Breast epithelium (tissue), 4 donors: ENCODE measurements around the gene GINS3. TPM values are rescaled to one million over a fixed set of nuclear protein-coding genes. Genes with fewer than 3 reads are reported as not detected.

Experiments
- DNase-seq, 2 donors: peaks; one replicate each; pipeline ENCODE4 v3.0.0-alpha.2; 2019; ENCODE audit warnings: low spot score in 2 of 2
- H3K27ac ChIP-seq, 2 donors: fragments of 200-600 bp; sonication (generic) in 1 of 2; one replicate each; pipeline ENCODE4 v1.5.1; 2016 to 2019; ENCODE audit warnings: mild to moderate bottlenecking in 1 of 2
- H3K27me3 ChIP-seq, 2 donors: fragments of 200-600 bp; sonication (generic) in 1 of 2; one replicate each; pipeline versions ENCODE4 v1.5.1 to v1.6.0; 2017 to 2019; ENCODE audit warnings: control low read depth in 1 of 2, mild to moderate bottlenecking in 1 of 2
- H3K36me3 ChIP-seq: fragments of 200-600 bp; one replicate; pipeline ENCODE4 v1.5.1; 2019
- H3K4me1 ChIP-seq, 2 donors: fragments of 200-600 bp; sonication (generic); one replicate each; pipeline ENCODE4 v1.5.1; 2016 to 2019; ENCODE audit warnings: control low read depth in 1 of 2
- H3K4me3 ChIP-seq, 3 donors: fragments of 200-600 bp; sonication (generic); 1 replicate in 2 of 3; 2 replicates in 1 of 3; pipeline ENCODE4 v1.5.1; 2016 to 2019; ENCODE audit warnings: mild to moderate bottlenecking in 3 of 3, moderate library complexity in 2 of 3
- H3K9me3 ChIP-seq, 2 donors: fragments of 200-600 bp; sonication (generic) in 1 of 2; one replicate each; pipeline ENCODE4 v1.5.1; 2016 to 2019; ENCODE audit warnings: control low read depth in 1 of 2
- CTCF ChIP-seq, 3 donors: fragments of 450-650 bp; IDR thresholded peaks; one replicate each; pipeline ENCODE4 v1.5.1; 2016 to 2017; ENCODE audit warnings: antibody characterized with exemption in 3 of 3, mild to moderate bottlenecking in 3 of 3, moderate library complexity in 3 of 3
- POLR2A ChIP-seq: fragments of 450-650 bp; IDR thresholded peaks from one replicate; pipeline ENCODE4 v1.6.1; 2016; ENCODE audit warnings: antibody characterized with exemption, mild to moderate bottlenecking, moderate library complexity
- POLR2AphosphoS5 ChIP-seq, 3 donors: sonication (generic); formaldehyde crosslinking; IDR thresholded peaks; one replicate each; pipeline ENCODE4 v1.6.1; 2017; ENCODE audit warnings: antibody characterized with exemption in 3 of 3
- intact Hi-C: fragments of 100-400 bp; cut with DNase I; formaldehyde crosslinking; loops from one replicate; pipeline ENCODE4 v1.15.1; 2023; ENCODE audit warnings: low total_unique reads
- total RNA-seq, 3 donors: library from RNA; depleted of rRNA; stranded (reverse); fragments of >200 nt; gene quantifications; one replicate each; pipeline ENCODE4 v1.1.0, GENCODE V29; 2016

Gene GINS3
- total RNA-seq, 3 donors from 2014 or later: 2.9 to 7.5 (median 4.5) TPM

GRCh38 chr16:58348986-58349385 is 43.3 kb upstream of the GINS3 start:
- TF ChIP-seq POLR2AphosphoS5 (IDR thresholded peaks at IDR 0.05): no peak
- TF ChIP-seq POLR2A: no peak
- TF ChIP-seq CTCF (IDR thresholded peaks at IDR 0.05): no peak
- intact Hi-C loops: no loop called here
- Histone ChIP-seq H3K27me3 (peaks cover 0 to 3% of the 10 kb centered on the region in 2 donors), H3K27ac (no peak overlapping the region), H3K4me3 (no peak overlapping the region), H3K4me1 (no peaks in the 10 kb centered on the region), H3K9me3 (peaks cover 0 to 6% of the 10 kb centered on the region in 2 donors), H3K36me3 (no peaks in the 10 kb centered on the region)
- no peak for DNase-seq

GRCh38 chr16:58352690-58353089 is 39.6 kb upstream of the GINS3 start:
- H3K36me3 ChIP-seq: no peaks in the 10 kb centered on the region
- intact Hi-C loops: no loop called here
- H3K27ac ChIP-seq: no peak overlapping the region
- no peak for DNase-seq
- H3K27me3 ChIP-seq: peaks cover 0 to 3% of the 10 kb centered on the region in 2 donors
- no peaks in the 10 kb centered on the region for H3K4me1 ChIP-seq
- TF ChIP-seq CTCF (IDR thresholded peaks at IDR 0.05) (no peak), POLR2AphosphoS5 (IDR thresholded peaks at IDR 0.05) (no peak)
- H3K9me3 ChIP-seq: peaks cover 0 to 6% of the 10 kb centered on the region in 2 donors
- H3K4me3 ChIP-seq: no peak overlapping the region

DNA sequence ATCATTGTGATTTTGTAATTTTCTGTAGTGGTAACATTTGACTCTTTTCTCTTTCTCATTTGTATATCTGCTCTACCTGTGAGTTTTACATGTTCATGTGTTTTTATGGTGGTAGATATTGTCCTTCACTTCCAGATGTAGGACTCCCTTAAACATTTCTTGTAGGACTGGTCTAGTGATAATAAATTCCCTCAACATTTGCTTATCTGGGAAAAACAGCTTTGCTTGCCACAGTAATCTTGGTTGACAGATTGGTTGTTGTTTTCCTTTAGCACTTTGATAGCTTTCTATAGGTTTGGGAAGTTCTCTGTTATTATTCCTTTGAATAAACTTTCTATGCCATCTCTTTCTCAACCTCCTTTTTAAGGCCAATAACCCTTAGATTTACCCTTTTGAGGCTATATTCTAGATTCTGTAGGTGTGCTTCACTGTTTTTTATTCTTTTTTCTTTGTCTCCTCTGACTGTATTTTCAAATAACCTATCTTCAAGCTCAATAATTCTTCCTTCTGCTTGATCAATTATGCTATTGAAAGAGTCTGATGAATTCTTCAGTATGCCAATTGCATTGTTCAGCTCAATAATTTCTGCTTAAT is 32.1 kb upstream of the GINS3 start:
- Histone ChIP-seq H3K4me3 (no peak overlapping the region), H3K4me1 (no peaks in the 10 kb centered on the region), H3K9me3 (peaks cover 9 to 24% of the 10 kb centered on the region in 2 donors), H3K36me3 (no peaks in the 10 kb centered on the region), H3K27ac (no peak overlapping the region), H3K27me3 (no peaks in the 10 kb centered on the region)
- no peak for DNase-seq
- intact Hi-C loops: no loop called here
- TF ChIP-seq POLR2AphosphoS5 (IDR thresholded peaks at IDR 0.05) (no peak), POLR2A (no peak), CTCF (IDR thresholded peaks at IDR 0.05) (no peak)

GRCh38 chr16:58361726-58362125 is 30.5 kb upstream of the GINS3 start:
- Histone ChIP-seq H3K36me3 (no peaks in the 10 kb centered on the region), H3K27me3 (no peaks in the 10 kb centered on the region), H3K4me1 (no peaks in the 10 kb centered on the region), H3K9me3 (peaks cover 9 to 24% of the 10 kb centered on the region in 2 donors), H3K4me3 (no peak overlapping the region), H3K27ac (no peak overlapping the region)
- TF ChIP-seq CTCF (IDR thresholded peaks at IDR 0.05) (no peak), POLR2AphosphoS5 (IDR thresholded peaks at IDR 0.05) (no peak), POLR2A (no peak)
- DNase-seq: no peak
- intact Hi-C loops: no loop called here

GRCh38 chr16:58363746-58364393 is 28.4 kb upstream of the GINS3 start:
- TF ChIP-seq CTCF (IDR thresholded peaks at IDR 0.05): no peak
- TF ChIP-seq POLR2AphosphoS5 (IDR thresholded peaks at IDR 0.05): no peak
- no peak for TF ChIP-seq POLR2A
- intact Hi-C loops: no loop called here

More at GRCh38 chr16:58363746-58364393, 28.4 kb upstream of the GINS3 start:
- Histone ChIP-seq H3K27ac (no peak overlapping the region), H3K4me1 (no peaks in the 10 kb centered on the region), H3K9me3 (peaks cover 9 to 19% of the 10 kb centered on the region in 2 donors), H3K27me3 (no peaks in the 10 kb centered on the region), H3K4me3 (no peak overlapping the region), H3K36me3 (no peaks in the 10 kb centered on the region)
- DNase-seq: no peak
